Measurements from ENCODE around the gene FRMD1. TPM values are rescaled to one million over a fixed set of nuclear protein-coding genes. Genes with fewer than 3 reads are reported as not detected.

Gene FRMD1
- polyA plus RNA-seq, 3 donors, result 16.9 to 31.2 (median 28.4) TPM

- DNase-seq, result no peak
Measured at GRCh38 chr6:168045706-168046620, 33.0 kb downstream of the FRMD1 start.

GRCh38 chr6:168045141-168045691 lies 33.8 kb downstream of the FRMD1 start:
- no peak for DNase-seq

DNA sequence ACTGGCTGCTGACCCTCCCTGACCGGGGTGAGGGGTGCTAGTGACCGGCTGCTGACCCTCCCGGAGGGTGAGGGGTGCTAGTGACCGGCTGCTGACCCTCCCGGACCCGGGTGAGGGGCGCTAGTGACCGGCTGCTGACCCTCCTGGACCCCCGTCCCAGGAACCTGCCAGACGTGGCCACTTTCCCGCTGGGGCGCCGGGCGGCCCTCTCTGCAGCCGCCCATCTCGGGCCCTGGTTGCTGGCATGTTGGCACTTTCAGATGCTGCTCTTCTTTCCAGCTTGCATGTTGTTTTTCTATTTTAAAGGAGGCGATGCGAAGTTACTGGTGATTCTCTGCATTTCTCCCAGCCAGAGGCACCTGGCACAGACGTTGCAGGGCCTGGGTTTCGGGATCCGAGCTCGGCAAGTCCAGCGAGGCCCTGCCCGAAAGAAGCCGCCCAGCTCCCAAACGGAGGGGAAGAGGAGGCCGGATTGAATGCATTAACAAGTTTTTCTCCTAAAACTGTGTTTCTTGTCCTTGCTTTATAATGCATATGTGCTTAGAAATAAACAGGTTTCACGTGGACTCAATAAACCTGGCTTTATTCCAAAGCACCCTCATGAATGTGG lies 34.4 kb downstream of the FRMD1 start:
- no peak for DNase-seq

GRCh38 chr6:168043848-168044415 lies 35.1 kb downstream of the FRMD1 start:
- no peak for DNase-seq

DNA sequence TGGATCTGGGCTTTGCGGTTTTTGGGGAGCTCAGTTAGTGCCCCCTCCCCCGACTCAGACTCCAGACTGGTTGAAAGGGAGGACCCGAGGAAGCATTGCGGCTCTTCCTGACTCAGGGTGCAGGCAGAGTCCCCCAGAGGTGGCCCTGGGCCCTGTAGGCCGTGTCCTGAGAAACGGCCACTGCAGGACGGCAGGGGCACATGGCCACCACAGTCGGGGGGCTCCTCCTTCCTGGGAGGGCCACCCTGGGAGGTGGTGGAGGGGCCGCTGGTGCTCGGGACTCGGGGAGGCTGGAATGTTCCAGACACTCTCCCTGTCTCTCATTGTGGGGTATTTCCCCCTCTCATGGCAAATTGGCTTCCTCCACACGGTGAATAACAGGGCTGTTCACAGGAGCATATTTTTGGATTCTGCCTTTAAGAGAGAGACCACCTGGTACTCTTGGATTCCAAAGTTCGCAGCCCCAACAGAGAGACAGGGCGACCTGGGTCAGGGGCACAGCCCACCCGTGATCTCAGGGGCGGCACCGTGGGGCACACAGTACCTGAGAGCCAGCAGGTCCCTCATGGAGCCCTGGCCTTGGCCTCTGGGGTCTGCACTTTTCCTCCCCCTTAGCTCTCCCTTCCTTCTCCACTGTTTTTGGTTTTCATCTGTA lies 35.7 kb downstream of the FRMD1 start:
- no peak for DNase-seq

DNA sequence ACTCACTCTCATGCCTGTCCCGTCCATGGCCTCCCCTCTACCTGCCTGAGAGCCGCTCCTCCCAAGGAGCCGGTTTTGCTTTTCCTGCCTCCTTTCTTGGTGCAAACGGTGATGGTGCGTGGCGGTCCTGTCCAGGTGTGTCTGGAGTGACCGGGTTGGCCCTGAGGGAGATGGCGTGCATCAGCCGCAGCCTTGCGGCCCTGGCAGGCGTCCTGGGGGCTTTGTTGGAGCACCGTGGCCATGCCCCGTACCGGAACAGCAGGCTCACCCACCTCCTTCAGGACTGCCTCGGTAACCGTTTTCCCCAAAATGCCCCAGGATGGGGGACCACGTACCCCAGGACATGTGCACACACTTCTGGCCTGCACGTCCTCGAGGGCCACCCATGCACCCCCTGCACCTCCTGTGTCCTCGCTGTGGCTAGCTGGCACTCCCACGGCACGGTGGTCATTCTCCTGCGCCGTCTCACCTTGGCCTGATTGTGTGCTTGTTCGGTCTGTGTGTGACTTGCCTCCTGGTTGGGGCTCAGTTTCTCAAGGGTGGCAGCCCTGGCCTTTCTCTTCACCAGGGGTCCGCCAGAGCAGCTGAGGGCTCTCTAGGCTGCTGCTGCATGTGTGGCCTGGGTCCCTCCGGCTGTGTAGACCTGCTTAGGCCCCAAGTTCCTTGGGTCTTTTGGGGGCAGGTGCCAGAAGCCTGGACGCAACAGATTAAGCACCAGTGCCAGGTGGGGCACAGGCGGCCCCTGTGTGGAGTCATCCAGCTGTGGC lies 36.4 kb downstream of the FRMD1 start:
- no peak for DNase-seq

GRCh38 chr6:168041928-168042327 lies 37.1 kb downstream of the FRMD1 start:
- no peak for DNase-seq

DNA sequence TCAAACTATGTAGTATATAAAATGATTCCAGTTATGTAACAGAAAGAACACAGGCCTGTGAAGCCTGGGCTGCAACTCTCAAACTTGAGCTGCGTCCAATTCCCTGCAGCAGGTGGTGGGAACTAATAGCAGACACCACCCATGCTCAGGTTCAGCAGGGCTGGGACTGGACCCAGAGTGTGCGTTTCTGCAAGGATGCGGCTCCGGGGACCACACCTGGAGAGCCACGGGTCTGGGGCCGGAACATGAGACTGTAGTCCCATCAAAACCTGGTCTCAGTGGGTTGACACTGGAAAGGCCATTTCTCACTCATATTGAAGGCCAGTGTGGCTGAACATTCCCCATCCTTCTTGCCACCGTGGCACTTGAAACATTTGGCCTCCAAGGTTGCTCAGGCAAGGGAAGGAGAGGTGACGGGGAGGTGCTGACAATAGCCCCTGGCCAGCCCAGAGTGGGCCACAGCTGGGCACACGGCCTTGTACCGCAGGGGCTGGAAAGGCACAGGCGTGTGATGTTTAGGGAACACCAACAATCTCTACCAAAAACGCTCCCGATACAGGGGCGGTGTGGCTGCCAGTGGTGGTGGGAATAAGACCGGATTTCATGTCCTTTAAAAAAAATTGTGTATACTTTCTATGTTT lies 38.0 kb downstream of the FRMD1 start:
- no peak for DNase-seq

DNA sequence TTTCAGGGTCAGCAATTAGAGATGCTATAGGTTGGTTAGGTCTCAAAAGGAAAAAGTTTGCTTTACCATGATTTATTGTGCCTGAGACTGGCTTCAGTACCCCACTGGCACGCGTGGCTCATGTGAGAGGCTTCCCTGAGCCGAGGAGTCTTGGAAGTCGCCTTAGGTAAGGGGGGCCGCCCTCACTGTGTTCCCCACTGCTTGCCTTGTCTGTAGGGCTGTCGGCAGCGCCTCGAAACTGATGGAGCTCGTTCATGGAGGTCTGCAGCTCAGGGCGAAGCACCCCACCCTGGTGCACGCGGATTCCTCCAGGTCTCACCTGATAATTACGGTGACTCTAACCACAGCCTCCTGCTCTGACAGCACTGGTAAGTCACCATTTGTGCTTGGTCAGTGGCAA lies 39.2 kb downstream of the FRMD1 start:
- DNase-seq, result no peak

DNA sequence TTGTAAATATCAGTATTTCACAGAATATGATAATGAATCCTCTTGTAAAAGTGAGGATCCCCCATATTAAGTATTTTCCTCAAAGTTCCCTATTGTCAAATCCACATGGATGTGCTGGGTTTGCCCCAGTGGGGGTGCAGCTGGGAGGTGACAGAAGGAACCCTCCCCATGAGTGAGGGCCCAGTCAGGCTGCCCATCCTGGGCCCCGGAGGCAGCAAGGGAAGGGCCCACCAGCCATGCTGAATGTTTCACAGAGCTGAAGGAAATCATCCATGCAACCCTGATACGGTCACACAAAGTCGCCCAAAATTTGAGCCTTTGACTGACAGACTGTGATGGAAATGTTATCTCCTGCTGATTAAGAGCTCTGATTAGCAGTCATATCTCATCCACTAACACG lies 39.7 kb downstream of the FRMD1 start:
- no peak for DNase-seq

GRCh38 chr6:168038576-168039140 lies 40.4 kb downstream of the FRMD1 start:
- DNase-seq, result no peak

DNA sequence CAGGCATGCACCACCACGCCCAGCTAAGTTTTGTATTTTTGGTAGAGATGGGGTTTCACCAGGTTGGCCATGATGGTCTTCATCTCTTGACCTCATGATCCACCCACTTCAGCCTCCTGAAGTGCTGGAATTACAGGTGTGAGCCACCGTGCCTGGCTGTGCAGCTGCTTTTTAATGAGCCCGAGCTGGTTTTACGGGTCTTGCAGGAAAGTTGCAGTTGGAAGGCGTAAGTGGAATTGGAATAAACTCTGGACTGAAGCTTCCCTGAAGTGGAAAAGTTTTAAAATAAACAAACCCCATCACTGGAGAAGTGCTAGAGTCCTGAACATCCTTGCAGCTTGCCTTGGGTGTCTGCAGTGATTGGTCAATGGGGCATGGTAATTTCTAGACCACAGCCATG lies 41.2 kb downstream of the FRMD1 start:
- DNase-seq, result no peak

- DNase-seq, result no peak
Measured at GRCh38 chr6:168037242-168037641, 41.8 kb downstream of the FRMD1 start.

DNA sequence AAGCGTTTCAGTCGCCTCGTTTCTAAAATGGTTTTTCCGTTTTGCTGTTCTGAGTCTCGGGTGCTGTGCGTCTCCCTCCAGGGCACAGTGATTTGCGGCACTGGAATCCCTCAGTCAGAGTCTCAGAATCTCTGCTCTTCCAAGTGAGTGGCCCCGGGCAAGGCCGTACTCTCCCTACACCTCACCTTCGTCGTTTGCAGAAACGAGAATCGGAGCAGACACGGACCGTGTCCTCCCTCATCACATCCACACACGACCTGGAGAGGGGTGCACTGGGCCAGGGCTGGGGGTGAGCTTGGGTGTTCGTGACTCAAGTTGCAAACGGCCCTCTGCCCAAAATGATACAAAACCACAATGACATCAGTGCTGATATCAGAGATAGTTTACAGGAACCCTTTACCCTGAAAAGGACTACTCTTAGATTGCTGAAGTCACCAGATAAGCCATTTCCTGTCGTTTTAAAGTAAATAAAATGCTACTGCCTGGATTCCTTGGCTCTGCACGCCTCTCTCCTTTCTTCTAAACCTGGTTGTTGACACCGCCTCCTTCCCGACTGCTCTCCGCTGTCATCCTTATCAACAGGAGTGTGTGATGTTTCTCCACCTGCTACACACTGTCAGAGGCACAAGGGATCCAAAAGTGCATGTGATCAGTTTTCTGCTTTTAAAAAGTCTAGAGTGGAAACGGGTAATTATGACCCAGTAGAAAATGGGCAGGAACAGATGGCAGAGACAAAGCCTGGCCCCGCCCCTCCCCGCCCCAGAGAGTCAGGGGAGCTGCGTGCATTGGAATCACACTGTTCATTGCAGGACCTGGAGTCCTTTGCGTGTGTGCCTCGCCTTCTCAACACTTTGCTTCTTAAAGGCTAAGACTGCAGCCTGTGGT lies 43.1 kb downstream of the FRMD1 start:
- DNase-seq, result no peak

DNA sequence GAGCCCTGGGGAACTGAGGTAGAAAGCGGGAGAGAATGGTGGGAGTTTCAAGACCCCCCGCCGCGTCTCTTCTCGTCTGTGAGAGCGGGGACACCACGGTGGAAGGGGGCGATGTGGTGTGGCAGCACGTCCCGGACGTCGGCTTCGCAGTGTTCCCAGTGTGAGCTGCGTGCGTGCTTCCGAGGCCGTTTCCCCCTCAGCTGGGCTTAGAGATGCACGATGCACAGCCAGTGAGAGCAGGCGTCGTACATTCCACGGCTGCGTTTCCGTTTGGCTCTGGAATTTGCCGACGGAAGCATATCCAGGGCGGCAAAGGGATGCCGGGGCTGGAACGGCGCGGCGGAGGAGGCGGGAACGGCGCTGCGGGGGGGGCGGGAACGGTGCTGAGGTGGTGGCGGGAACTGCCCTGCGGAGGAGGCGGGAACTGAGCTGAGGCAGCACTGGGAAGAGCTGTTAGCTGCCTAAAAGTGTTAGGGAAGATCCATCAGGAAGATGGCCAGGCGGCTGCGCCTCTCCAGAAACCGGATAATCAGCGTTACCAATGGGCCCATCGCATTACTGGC lies 43.8 kb downstream of the FRMD1 start:
- peak; percentile 84 for DNase-seq

- DNase-seq, result no peak
Measured at GRCh38 chr6:168034537-168034936, 44.5 kb downstream of the FRMD1 start.

- DNase-seq, result no peak
Measured at GRCh38 chr6:168033791-168034190, 45.2 kb downstream of the FRMD1 start.

DNA sequence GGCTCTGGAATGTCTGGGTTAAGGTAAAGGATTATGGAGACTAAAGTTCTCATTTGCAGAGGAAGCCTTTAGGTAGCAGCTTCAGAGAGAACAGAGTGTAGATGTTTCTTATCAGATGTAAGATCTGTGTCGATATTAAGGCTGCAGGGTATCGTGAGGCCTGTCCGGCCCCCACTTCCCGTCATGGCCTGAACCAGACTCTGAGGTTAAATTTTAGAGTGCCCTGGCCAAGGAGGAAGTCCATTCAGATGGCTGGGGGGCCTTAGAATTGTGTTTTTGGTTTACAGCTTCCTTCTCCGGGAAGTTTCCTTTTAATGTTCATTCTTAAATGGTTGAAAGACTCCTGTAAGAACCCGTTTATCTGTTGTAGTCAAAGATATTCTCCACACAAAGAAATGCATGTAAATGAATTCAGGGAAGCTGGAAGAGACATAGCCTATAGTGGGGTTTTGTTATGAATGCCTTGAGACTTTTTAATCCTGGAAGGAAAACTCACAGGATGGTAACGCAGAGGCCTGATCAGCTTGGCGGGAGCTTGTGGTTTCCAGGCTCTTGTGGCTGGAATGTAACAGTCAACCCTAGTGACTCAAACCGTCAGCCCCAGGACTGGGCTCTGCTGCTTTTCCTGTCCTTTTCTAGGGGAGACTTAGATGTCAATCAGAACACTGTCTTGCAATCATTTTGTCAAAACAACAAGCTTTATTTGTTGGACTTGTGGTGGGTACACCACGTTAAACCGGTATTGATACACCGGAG lies 46.8 kb downstream of the FRMD1 start:
- DNase-seq, result no peak

Measured in renal pelvis (tissue), 4 donors.